ENCODE data around the gene CCDC102B. TPM values are rescaled to one million over a fixed set of nuclear protein-coding genes. Genes with fewer than 3 reads are reported as not detected.

CCDC102B gene
- 10 to 100 TPM in 1 of 4 donors, 1 to 10 TPM in 3; 3.8 to 15.1 (median 4.9) TPM for total RNA-seq

GRCh38 chr18:68797871-68798270 is at the start of gene CCDC102B:
Gene CCDC102B, plus strand, starts transcription at chr18:68798080. Its CDS starts 38,684 bp downstream, at chr18:68836764.
- H3K4me3 ChIP-seq, result no peak within 1 kb of the TSS
- no peak for ATAC-seq

GRCh38 chr18:68757126-68757525 is 40.8 kb upstream of the CCDC102B start:
- H3K27ac ChIP-seq, result no peak overlapping the region
- H3K36me3 ChIP-seq, result no peaks in the 10 kb centered on the region
- 64 to 88% methylated on average over 1 of the region's 1 CpG for WGBS, 2 donors (ENCODE audit: low coverage in 1 of 2)
- no peaks in the 10 kb centered on the region for H3K27me3 ChIP-seq
- H3K4me3 ChIP-seq, result no peak overlapping the region
- no peak for TF ChIP-seq POLR2A (IDR thresholded peaks at IDR 0.05)
- TF ChIP-seq EP300 (IDR thresholded peaks at IDR 0.05), result no peak
- peaks cover 0 to 14% (median 0%) of the 10 kb centered on the region in 3 donors for H3K9me3 ChIP-seq
- ATAC-seq, result no peak
- no peaks in the 10 kb centered on the region for H3K4me1 ChIP-seq

More at GRCh38 chr18:68797871-68798270, at the start of gene CCDC102B:
- no peaks in the 10 kb centered on the region for H3K9me3 ChIP-seq
- H3K36me3 ChIP-seq, result no peaks in the 10 kb centered on the region
- peak within 1 kb of the TSS in 1 of 4 donors; percentile 43 for H3K27ac ChIP-seq
- no peaks in the 10 kb centered on the region for H3K4me1 ChIP-seq
- H3K27me3 ChIP-seq, result no peaks in the 10 kb centered on the region
- TF ChIP-seq EP300 (IDR thresholded peaks at IDR 0.05), result no peak
- no peak for TF ChIP-seq POLR2AphosphoS5 (IDR thresholded peaks at IDR 0.05)
- no peak for TF ChIP-seq CTCF (IDR thresholded peaks at IDR 0.05)
- WGBS, 2 donors (ENCODE audit: low coverage in 1 of 2), result 25 to 33% methylated on average over 1 of the region's 1 CpG

DNA sequence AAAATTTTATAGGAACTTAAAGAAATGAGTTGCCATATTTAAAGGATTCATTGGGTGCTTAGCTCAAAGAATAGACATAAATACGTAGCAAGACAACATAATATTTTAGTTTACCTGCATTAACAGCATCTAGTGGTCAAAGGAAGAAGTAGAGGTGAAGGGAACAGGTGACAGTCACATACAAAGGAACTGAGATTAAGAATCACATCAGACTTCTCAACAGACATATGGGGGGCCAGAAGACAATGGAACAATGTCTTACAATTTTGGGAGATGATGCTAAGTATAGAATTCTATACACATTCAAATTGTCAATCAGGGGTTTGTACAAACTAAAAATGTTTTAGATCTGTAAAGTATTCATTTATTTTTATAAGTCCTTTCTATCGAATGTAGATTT is 38.6 kb upstream of the CCDC102B start:
- TF ChIP-seq CTCF (IDR thresholded peaks at IDR 0.05) (no peak), POLR2A (IDR thresholded peaks at IDR 0.05) (no peak), POLR2AphosphoS5 (IDR thresholded peaks at IDR 0.05) (no peak), EP300 (IDR thresholded peaks at IDR 0.05) (no peak)
- 85 to 100% methylated on average over 1 to 2 of the region's 2 CpGs for WGBS, 2 donors (ENCODE audit: low coverage in 1 of 2)
- Histone ChIP-seq H3K4me1 (no peaks in the 10 kb centered on the region), H3K4me3 (no peak overlapping the region), H3K27ac (no peak overlapping the region), H3K9me3 (peaks cover 0 to 12% (median 0%) of the 10 kb centered on the region in 3 donors), H3K36me3 (no peaks in the 10 kb centered on the region), H3K27me3 (no peaks in the 10 kb centered on the region)
- no peak for ATAC-seq

DNA sequence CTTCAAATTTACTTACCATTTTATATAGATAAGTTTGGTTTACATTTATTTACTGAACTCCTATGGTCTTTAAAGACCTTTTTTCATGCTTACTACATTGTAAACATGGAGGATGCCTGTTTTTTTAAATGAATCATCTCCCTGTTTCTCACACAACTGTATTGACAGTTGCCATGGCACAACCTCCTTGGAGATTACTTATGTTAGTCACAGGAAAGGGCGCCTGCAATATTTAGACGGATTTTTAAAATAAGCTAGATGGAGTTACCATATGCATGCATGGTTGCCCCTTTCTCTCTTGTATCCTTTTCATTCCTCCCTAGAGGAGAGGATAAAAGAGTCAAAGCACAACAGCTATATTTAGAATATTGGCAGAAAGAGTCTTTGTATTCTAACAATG is 34.8 kb upstream of the CCDC102B start:
- TF ChIP-seq CTCF (IDR thresholded peaks at IDR 0.05) (no peak), POLR2AphosphoS5 (IDR thresholded peaks at IDR 0.05) (no peak), POLR2A (IDR thresholded peaks at IDR 0.05) (no peak), EP300 (IDR thresholded peaks at IDR 0.05) (no peak)
- WGBS, 2 donors (ENCODE audit: low coverage in 1 of 2), result 71 to 91% methylated on average over 2 of the region's 2 CpGs
- H3K36me3 ChIP-seq, result no peaks in the 10 kb centered on the region
- H3K4me3 ChIP-seq, result no peak overlapping the region
- H3K27me3 ChIP-seq, result no peaks in the 10 kb centered on the region
- no peak for ATAC-seq
- no peaks in the 10 kb centered on the region for H3K4me1 ChIP-seq
- peaks cover 0 to 12% (median 0%) of the 10 kb centered on the region in 3 donors for H3K9me3 ChIP-seq
- no peak overlapping the region for H3K27ac ChIP-seq

DNA sequence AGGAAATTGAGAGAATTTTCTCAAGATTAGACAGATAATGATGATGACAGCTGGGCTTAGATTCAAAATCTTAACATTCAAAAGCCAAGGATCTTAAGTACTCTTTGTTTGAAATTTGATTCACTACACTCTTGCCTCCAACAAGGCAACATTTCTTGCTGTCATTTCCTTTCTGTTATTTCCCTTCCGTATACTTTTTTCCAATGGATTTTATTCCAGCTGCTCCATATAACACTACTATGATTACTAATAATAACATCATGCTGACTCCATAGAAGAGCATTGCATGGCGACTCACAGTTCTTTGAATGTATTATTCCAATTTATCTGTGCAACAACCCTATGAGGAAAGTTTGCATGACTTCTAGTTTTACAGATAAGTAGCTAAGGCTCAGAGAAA is 33.9 kb upstream of the CCDC102B start:
- no peaks in the 10 kb centered on the region for H3K27me3 ChIP-seq
- WGBS, 2 donors (ENCODE audit: low coverage in 1 of 2), result 55 to 58% methylated on average over 2 of the region's 2 CpGs
- no peaks in the 10 kb centered on the region for H3K4me1 ChIP-seq
- no peak overlapping the region for H3K4me3 ChIP-seq
- peaks cover 0 to 5% (median 0%) of the 10 kb centered on the region in 3 donors for H3K9me3 ChIP-seq
- TF ChIP-seq POLR2A (IDR thresholded peaks at IDR 0.05) (no peak), EP300 (IDR thresholded peaks at IDR 0.05) (no peak), CTCF (IDR thresholded peaks at IDR 0.05) (no peak), POLR2AphosphoS5 (IDR thresholded peaks at IDR 0.05) (no peak)
- no peak overlapping the region for H3K27ac ChIP-seq
- no peaks in the 10 kb centered on the region for H3K36me3 ChIP-seq
- no peak for ATAC-seq
